Vagina (tissue), 2 donors: ENCODE results near the gene HTR6. TPM values are rescaled to one million over a fixed set of nuclear protein-coding genes. Genes with fewer than 3 reads are reported as not detected.

Experiments
- DNase-seq, 2 donors: peaks; one replicate each; pipeline ENCODE4 v3.0.0-alpha.2; 2017; ENCODE audit errors: extremely low spot score in 2 of 2
- H3K27ac ChIP-seq: fragments of 200-600 bp; sonication (generic); one replicate; pipeline ENCODE4 v1.5.1; 2019
- H3K27me3 ChIP-seq: fragments of 200-600 bp; sonication (generic); one replicate; pipeline ENCODE4 v1.5.1; 2019
- H3K36me3 ChIP-seq, 2 donors: fragments of 200-600 bp; sonication (generic); one replicate each; pipeline ENCODE4 v1.5.1; 2017 to 2019
- H3K4me1 ChIP-seq: fragments of 200-600 bp; sonication (generic); one replicate; pipeline ENCODE4 v1.5.1; 2019
- H3K4me3 ChIP-seq, 2 donors: fragments of 200-600 bp; sonication (generic); 1 replicate in 1 of 2; 2 replicates in 1 of 2; pipeline ENCODE4 v1.5.1; 2016 to 2019
- H3K9me3 ChIP-seq: fragments of 200-600 bp; sonication (generic); one replicate; pipeline ENCODE4 v1.5.1; 2019
- CTCF ChIP-seq, 3 experiments: fragments of 450-650 bp in 2 of 3; fragments of 200-600 bp in 1 of 3; sonication (generic) in 1 of 3; IDR thresholded peaks; one replicate each; pipeline ENCODE4 v1.5.1; 2017 to 2019; ENCODE audit warnings: antibody characterized with exemption in 3 of 3, mild to moderate bottlenecking in 2 of 3, moderate library complexity in 2 of 3
- POLR2A ChIP-seq, 2 donors: fragments of 450-650 bp; IDR thresholded peaks; one replicate each; pipeline ENCODE4 v1.6.1; 2017; ENCODE audit warnings: antibody characterized with exemption in 2 of 2, mild to moderate bottlenecking in 2 of 2, moderate library complexity in 2 of 2
- POLR2AphosphoS5 ChIP-seq, 2 donors: sonication (generic); formaldehyde crosslinking; IDR thresholded peaks; one replicate each; pipeline ENCODE4 v1.9.0; 2017; ENCODE audit warnings: antibody characterized with exemption in 2 of 2, mild to moderate bottlenecking in 2 of 2, low read depth in 1 of 2; ENCODE audit not compliant: insufficient read depth in 1 of 2
- intact Hi-C: fragments of 100-400 bp; cut with DNase I; formaldehyde crosslinking; loops from one replicate; pipeline ENCODE4 v1.15.1; 2023
- total RNA-seq: library from RNA; depleted of rRNA; stranded (reverse); fragments of >200 nt; gene quantifications from one replicate; pipeline ENCODE4 v1.2.3, GENCODE V29; 2016

HTR6 gene
- total RNA-seq, 1 donor from 2014 or later: not detected

GRCh38 chr1:19717467-19717866 is 52.8 kb downstream of the HTR6 start:
- no peaks in the 10 kb centered on the region for H3K4me1 ChIP-seq
- H3K9me3 ChIP-seq: no peaks in the 10 kb centered on the region
- TF ChIP-seq POLR2AphosphoS5 (IDR thresholded peaks at IDR 0.05; ENCODE audit: insufficient read depth in 1 of 2, low read depth in 1 of 2) (no peak), POLR2A (IDR thresholded peaks at IDR 0.05) (no peak), CTCF (IDR thresholded peaks at IDR 0.05) (no peak)
- H3K27ac ChIP-seq: no peak overlapping the region
- no peaks in the 10 kb centered on the region for H3K36me3 ChIP-seq
- H3K4me3 ChIP-seq: no peak overlapping the region
- no peak for DNase-seq
- intact Hi-C loops: no loop called here
- no peaks in the 10 kb centered on the region for H3K27me3 ChIP-seq

- H3K9me3 ChIP-seq: no peaks in the 10 kb centered on the region
- no peaks in the 10 kb centered on the region for H3K36me3 ChIP-seq
- intact Hi-C loops: no loop called here
- no peaks in the 10 kb centered on the region for H3K27me3 ChIP-seq
- H3K4me3 ChIP-seq: no peak overlapping the region
- no peak for TF ChIP-seq CTCF (IDR thresholded peaks at IDR 0.05)
- no peak for TF ChIP-seq POLR2A (IDR thresholded peaks at IDR 0.05)
- TF ChIP-seq POLR2AphosphoS5 (IDR thresholded peaks at IDR 0.05; ENCODE audit: insufficient read depth in 1 of 2, low read depth in 1 of 2): no peak
- DNase-seq: no peak
- no peak overlapping the region for H3K27ac ChIP-seq
- H3K4me1 ChIP-seq: no peaks in the 10 kb centered on the region
Measured at GRCh38 chr1:19720174-19720573, 55.5 kb downstream of the HTR6 start.

GRCh38 chr1:19720973-19721372 is 56.3 kb downstream of the HTR6 start:
- Histone ChIP-seq H3K9me3 (no peaks in the 10 kb centered on the region), H3K36me3 (no peaks in the 10 kb centered on the region), H3K27me3 (no peaks in the 10 kb centered on the region), H3K4me3 (no peak overlapping the region), H3K27ac (no peak overlapping the region), H3K4me1 (no peaks in the 10 kb centered on the region)
- no peak for TF ChIP-seq POLR2AphosphoS5 (IDR thresholded peaks at IDR 0.05; ENCODE audit: insufficient read depth in 1 of 2, low read depth in 1 of 2)
- DNase-seq: no peak
- intact Hi-C loops: no loop called here

GRCh38 chr1:19723874-19724273 is 59.2 kb downstream of the HTR6 start:
- no peak for DNase-seq
- Histone ChIP-seq H3K27me3 (no peaks in the 10 kb centered on the region), H3K27ac (no peak overlapping the region), H3K4me3 (no peak overlapping the region), H3K9me3 (no peaks in the 10 kb centered on the region), H3K4me1 (no peaks in the 10 kb centered on the region), H3K36me3 (peaks cover 0 to 8% of the 10 kb centered on the region in 2 donors)
- intact Hi-C loops: no loop called here
- no peak for TF ChIP-seq POLR2AphosphoS5 (IDR thresholded peaks at IDR 0.05; ENCODE audit: insufficient read depth in 1 of 2, low read depth in 1 of 2)
- TF ChIP-seq CTCF (IDR thresholded peaks at IDR 0.05): no peak
- TF ChIP-seq POLR2A (IDR thresholded peaks at IDR 0.05): no peak

- DNase-seq: no peak
- no peaks in the 10 kb centered on the region for H3K27me3 ChIP-seq
- H3K4me1 ChIP-seq: no peaks in the 10 kb centered on the region
- H3K36me3 ChIP-seq: peaks cover 0 to 8% of the 10 kb centered on the region in 2 donors
- TF ChIP-seq POLR2AphosphoS5 (IDR thresholded peaks at IDR 0.05; ENCODE audit: insufficient read depth in 1 of 2, low read depth in 1 of 2) (no peak), POLR2A (IDR thresholded peaks at IDR 0.05) (no peak), CTCF (IDR thresholded peaks at IDR 0.05) (no peak)
- intact Hi-C loops: no loop called here
- H3K4me3 ChIP-seq: no peak overlapping the region
- no peaks in the 10 kb centered on the region for H3K9me3 ChIP-seq
- H3K27ac ChIP-seq: no peak overlapping the region
Measured at GRCh38 chr1:19725606-19726005, 60.9 kb downstream of the HTR6 start.
